GM18519 (cell line): ENCODE data around the gene CRAMP1.

Experiments used
- ATAC-seq: cut with Tn5 transposase; IDR thresholded peaks from one replicate; pipeline ENCODE4 v1.9.1; 2021; ENCODE audit warnings: mild to moderate bottlenecking, moderate library complexity; ENCODE audit not compliant: unreplicated experiment, low FRiP score

CRAMP1 gene

GRCh38 chr16:1631931-1632637 lies 19.9 kb downstream of the CRAMP1 start:
- ATAC-seq = no peak

- ATAC-seq = no peak
Measured at GRCh38 chr16:1632638-1632970, 20.4 kb downstream of the CRAMP1 start.

- ATAC-seq = no peak
Measured at GRCh38 chr16:1633310-1633709, 21.1 kb downstream of the CRAMP1 start.

- ATAC-seq = no peak
Measured at GRCh38 chr16:1634541-1634940, 22.4 kb downstream of the CRAMP1 start.

- ATAC-seq = no peak
Measured at GRCh38 chr16:1635070-1635469, 22.9 kb downstream of the CRAMP1 start.

DNA sequence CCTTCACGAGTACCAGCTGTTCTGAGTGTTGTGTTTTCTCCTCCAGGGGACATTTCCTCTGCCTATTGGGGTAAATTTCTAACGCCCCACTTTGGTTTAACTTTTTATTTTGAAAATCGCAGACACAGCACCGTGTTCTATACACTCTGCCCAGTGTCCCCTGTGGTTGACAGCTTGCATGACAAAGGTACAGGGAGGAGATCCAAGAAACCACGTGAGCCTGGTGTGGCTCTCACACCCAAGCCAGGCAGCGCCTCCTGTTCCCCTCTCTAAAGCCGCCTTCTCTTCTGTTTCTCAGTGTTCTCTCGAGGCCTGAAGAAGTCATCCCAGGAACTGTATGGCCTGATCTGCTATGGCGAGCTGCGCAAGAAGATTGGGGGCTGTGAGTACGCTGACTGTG lies 25.4 kb downstream of the CRAMP1 start:
- ATAC-seq = no peak

- ATAC-seq = no peak
Measured at GRCh38 chr16:1638757-1639156, 26.6 kb downstream of the CRAMP1 start.

DNA sequence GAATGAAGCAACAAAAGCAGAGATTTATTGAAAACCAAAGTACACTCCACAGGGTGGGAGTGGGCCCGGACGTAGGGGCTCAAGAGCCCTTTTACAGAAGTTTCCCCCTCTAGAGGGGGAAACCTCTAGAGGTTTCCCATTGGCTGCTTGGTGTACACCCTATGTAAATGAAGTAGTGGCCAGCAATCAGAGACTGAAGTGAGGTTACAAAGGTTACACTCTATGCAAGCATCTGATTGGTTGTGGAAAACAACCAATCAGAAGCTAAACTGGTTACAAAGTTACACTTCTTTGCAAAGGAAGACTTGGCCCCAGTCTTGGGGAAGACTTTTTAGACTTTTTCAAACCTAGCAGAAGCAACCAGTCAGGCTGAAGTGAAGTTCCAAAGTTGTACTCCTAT lies 27.1 kb downstream of the CRAMP1 start:
- no peak for ATAC-seq

DNA sequence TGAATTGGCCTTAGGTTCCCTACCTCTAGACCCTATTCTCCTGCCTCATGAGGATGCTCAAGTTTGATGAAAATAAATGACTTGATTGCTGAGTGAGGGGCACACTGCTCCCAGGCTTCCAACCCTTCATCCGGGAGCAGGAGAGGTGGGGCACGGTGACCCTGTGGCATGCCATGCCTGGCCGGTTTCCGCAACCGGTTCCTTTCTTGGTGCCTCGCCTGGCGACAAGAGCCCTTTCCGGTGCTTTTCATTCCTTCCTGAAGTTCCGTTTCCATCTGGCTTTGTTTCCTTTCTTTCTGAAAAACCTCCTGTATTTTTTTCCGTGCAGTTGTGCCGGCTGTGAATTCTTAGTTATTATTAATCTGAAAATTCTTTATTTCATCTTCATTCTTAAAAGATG lies 27.7 kb downstream of the CRAMP1 start:
- no peak for ATAC-seq

GRCh38 chr16:1640261-1640941 lies 28.2 kb downstream of the CRAMP1 start:
- ATAC-seq = no peak

DNA sequence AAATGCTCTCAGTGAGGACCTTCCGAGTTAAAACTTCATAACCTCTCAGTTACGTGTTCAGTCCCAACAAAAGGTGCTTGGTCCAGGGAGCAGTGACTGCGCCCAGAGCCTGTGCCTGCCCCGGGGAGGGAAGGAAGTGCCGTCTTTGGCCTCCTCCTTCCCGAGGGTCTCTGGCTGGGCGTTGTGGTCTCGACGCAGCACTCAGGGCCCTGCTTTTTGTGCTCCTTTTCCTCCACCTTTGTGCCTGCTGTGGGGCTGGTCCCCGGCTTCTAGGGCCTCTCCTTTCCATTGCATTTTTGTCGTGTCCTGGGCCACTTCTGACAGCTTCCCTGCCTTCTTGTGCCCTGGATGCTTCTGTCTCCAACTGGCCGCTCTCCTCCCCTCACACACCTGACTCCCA lies 29.1 kb downstream of the CRAMP1 start:
- no peak for ATAC-seq

GRCh38 chr16:1642148-1642547 lies 30.0 kb downstream of the CRAMP1 start:
- no peak for ATAC-seq

GRCh38 chr16:1642753-1643152 lies 30.6 kb downstream of the CRAMP1 start:
- no peak for ATAC-seq

DNA sequence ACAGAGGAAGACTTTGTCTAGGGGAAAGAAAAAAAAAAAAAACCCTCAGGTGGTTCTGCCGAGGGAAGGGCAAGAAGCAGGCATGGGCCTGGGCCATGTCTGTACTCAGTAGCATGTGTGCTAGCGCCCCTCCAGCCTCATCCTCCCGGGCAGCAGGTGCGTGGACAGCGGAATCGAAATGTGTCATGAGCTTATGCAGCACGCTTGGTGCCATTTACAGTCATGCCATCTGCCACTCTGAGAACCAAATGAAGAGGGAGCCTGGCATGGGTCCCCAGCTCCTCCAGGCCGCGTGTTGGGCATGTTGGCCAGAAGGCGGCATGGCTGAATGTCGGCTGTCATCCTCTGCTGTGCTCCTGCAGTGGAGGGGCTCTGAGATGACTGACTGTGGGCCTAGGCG lies 31.4 kb downstream of the CRAMP1 start:
- ATAC-seq = no peak

DNA sequence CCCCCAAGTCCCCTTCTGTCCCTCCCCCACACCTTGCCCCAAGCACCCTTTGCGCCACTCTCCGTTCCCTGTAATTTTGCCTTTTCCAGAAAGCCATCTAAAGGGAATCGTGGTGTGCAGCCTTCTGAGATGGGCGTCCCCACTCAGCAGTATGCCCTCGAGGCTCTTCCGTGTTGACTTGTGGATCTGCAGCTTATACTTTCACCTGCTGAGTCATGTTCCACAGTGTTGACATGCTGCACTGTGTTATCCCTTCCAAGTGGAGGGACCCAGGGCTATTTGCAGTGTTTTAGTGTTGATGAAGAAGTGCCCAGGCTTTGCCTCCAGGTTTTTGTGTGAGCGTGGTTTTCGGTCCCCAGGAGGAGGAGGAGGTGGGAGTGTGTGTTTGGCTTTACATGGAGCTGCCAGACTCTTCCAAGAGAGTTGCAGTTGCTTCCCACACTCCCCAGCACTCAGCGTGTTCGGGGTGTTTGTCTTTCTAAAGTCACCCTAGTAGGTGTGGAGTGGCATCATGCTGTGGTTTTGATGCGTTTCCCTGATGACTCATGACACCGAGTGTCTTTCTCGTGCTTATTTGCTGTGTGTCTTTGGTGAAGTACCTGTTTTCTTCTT lies 33.9 kb downstream of the CRAMP1 start:
- no peak for ATAC-seq

DNA sequence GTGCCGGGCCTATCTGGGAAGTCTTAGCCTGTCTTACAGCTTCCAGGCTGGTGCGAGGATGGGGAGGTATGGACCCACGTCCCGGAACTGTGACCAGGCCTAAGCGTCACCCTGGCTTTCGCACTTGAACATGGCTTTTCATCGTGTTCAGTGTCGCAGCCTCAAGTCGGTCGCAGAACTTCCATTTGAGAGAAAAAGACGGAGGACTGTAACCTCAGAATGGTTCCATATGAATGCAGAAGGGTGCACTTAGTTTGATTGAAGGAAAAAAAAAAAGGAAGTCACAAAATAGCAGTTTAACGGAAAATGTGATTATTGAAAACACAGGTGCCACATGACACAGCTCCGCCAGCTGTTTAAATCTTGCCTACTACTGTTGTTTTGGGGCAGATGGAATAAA lies 35.7 kb downstream of the CRAMP1 start:
- ATAC-seq = no peak

DNA sequence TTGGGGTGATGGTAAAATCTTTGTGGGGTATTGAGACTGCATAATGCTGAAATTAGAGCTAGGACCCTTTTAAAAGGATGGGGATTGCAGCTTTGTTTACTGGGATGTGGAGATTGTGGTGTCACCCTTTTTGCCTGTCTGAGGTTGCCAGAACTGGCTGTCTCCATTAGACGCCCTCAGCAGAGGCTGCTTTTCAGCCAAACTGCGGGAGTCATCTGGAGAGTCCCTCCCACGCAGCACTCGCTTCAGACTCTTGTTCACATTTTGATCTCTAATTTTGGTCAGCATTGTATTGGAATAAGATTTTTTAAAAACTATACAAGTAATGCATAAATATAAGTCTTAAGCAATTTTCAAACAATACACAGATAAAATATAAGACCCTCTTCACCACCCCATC lies 38.0 kb downstream of the CRAMP1 start:
- no peak for ATAC-seq

- ATAC-seq = no peak
Measured at GRCh38 chr16:1651094-1651973, 39.2 kb downstream of the CRAMP1 start.

DNA sequence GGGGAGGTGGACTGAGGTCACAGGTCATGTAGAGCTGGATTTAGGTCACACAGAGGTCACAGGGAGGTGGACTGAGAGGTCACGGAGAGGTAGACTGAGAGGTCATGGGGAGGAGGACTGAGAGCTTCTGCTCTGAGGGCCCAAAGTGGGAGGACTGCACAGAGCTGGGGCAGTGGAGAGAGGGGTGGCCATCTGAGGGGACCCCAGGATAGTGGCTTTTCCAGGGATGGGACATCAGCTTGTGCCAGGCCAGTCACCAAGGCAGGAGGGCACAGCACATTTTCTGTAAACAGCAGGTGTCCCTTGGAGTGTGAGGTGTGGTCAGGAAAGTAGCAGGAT lies 39.8 kb downstream of the CRAMP1 start:
- no peak for ATAC-seq

DNA sequence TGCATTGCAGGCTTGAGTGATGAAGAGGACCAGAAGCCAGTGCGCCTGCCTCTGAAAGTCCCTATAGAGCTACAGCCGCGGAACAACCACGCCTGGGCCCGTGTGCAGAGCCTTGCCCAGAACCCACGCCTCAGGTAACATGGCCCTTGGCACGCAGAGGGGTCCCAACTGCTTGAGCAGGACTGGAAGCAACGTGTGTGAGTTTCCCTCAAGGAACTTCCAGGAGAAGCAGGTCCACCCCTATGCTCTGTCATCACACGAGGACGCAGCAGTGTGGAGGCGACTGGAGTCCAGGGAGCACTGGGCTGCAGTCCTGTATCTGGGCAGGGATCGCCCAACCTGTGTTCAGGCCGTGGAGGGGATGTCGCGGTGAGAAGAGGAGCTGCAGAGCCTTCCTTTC lies 40.9 kb downstream of the CRAMP1 start:
- no peak for ATAC-seq
